Smooth muscle cell (in vitro differentiated cells): ENCODE results near the gene SLFNL1. TPM values are rescaled to one million over a fixed set of nuclear protein-coding genes. Genes with fewer than 3 reads are reported as not detected.

ENCODE experiments used
- DNase-seq: peaks from one replicate; lab custom pipeline; 2025; ENCODE audit not compliant: unreplicated experiment; lab: John Stamatoyannopoulos, UW
- H2AFZ ChIP-seq: fragments of 200-600 bp; sonication (generic); 2 replicates; pipeline ENCODE4 v1.6.0; 2016; ENCODE audit warnings: antibody characterized with exemption, low read depth, mild to moderate bottlenecking
- H3F3A ChIP-seq: fragments of 200-600 bp; sonication (generic); 2 replicates; pipeline ENCODE4 v1.6.0; 2017; ENCODE audit warnings: antibody characterized with exemption, low read depth
- H3K27ac ChIP-seq: fragments of 200-600 bp; sonication (generic); 2 replicates; pipeline ENCODE4 v1.5.1; 2016; ENCODE audit warnings: low read depth, mild to moderate bottlenecking
- H3K27me3 ChIP-seq: fragments of 200-600 bp; sonication (generic); 2 replicates; pipeline ENCODE4 v1.6.1; 2016; ENCODE audit warnings: low read depth, mild to moderate bottlenecking
- H3K36me3 ChIP-seq: fragments of 200-600 bp; sonication (generic); 2 replicates; pipeline ENCODE4 v1.5.1; 2016; ENCODE audit warnings: low read depth
- H3K4me1 ChIP-seq: fragments of 200-600 bp; sonication (generic); 2 replicates; pipeline ENCODE4 v1.5.1; 2016; ENCODE audit warnings: low read depth
- H3K4me2 ChIP-seq: fragments of 200-600 bp; sonication (generic); 2 replicates; pipeline ENCODE4 v1.6.0; 2016; ENCODE audit warnings: mild to moderate bottlenecking
- H3K4me3 ChIP-seq: fragments of 200-600 bp; sonication (generic); 2 replicates; pipeline ENCODE4 v1.5.1; 2016; ENCODE audit warnings: mild to moderate bottlenecking
- H3K79me2 ChIP-seq: fragments of 200-600 bp; sonication (generic); 2 replicates; pipeline ENCODE4 v1.6.0; 2016; ENCODE audit warnings: low read depth, mild to moderate bottlenecking
- H3K9ac ChIP-seq: fragments of 200-600 bp; sonication (generic); 2 replicates; pipeline ENCODE4 v1.6.0; 2016; ENCODE audit warnings: low read depth
- H3K9me3 ChIP-seq: fragments of 200-600 bp; sonication (generic); replicated peaks from 2 replicates; pipeline ENCODE4 v1.5.1; 2016; ENCODE audit warnings: low read depth
- H4K20me1 ChIP-seq: fragments of 200-600 bp; sonication (generic); 2 replicates; pipeline ENCODE4 v1.6.0; 2016; ENCODE audit warnings: low read depth
- CTCF ChIP-seq: fragments of 200-600 bp; sonication (generic); IDR thresholded peaks from 2 replicates; pipeline ENCODE4 v1.5.1; 2017; ENCODE audit warnings: borderline replicate concordance, mild to moderate bottlenecking, antibody characterized with exemption; ENCODE audit not compliant: insufficient read depth, poor library complexity, severe bottlenecking
- WGBS: methylation state at CpG from one replicate; pipeline ENCODE4 v1.1.7; 2016; ENCODE audit warnings: low lambda C conversion rate; 5-methylcytosine and 5-hydroxymethylcytosine counted together
- polyA plus RNA-seq: library from polyadenylated mRNA; unstranded; fragments of >200 nt; fragmentation: Nextera tagmentation; extraction: Ambion mirVana; gene quantifications from 2 replicates; pipeline ENCODE4 v1.2.1, GENCODE V29; 2016
- total RNA-seq: library from RNA; depleted of rRNA; stranded (reverse); fragments of >200 nt; gene quantifications from 2 replicates; pipeline ENCODE4 v1.2.3, GENCODE V29; 2014

SLFNL1 gene
- total and polyA plus RNA-seq, 2 experiments from 2014 or later = 0.22 to 0.58 TPM

GRCh38 chr1:41019353-41019745 is 2.2 kb downstream of the SLFNL1 start:
- Histone ChIP-seq H3K4me3 (no peak overlapping the region), H3K36me3 (no peaks in the 10 kb centered on the region), H3K4me2 (no peak overlapping the region), H3K27ac (no peak overlapping the region), H2AFZ (no peak overlapping the region), H3F3A (peaks cover 4% of the 10 kb centered on the region), H4K20me1 (no peaks in the 10 kb centered on the region), H3K9ac (no peak overlapping the region), H3K4me1 (no peaks in the 10 kb centered on the region), H3K9me3 (no peaks in the 10 kb centered on the region), H3K27me3 (no peaks in the 10 kb centered on the region), H3K79me2 (no peaks in the 10 kb centered on the region)
- no peak for DNase-seq
- no peak for TF ChIP-seq CTCF
- 95% methylated on average over 2 of the region's 2 CpGs for WGBS

- no peaks in the 10 kb centered on the region for H3K4me1 ChIP-seq
- H4K20me1 ChIP-seq = no peaks in the 10 kb centered on the region
- no peak for TF ChIP-seq CTCF
- no peak for DNase-seq
- H3K4me3 ChIP-seq = no peak overlapping the region
- H3K27me3 ChIP-seq = no peaks in the 10 kb centered on the region
- H2AFZ ChIP-seq = no peak overlapping the region
- WGBS = 98% methylated on average over 8 of the region's 8 CpGs
- H3K27ac ChIP-seq = no peak overlapping the region
- H3F3A ChIP-seq = peaks cover 4% of the 10 kb centered on the region
- H3K9me3 ChIP-seq = no peaks in the 10 kb centered on the region
- no peaks in the 10 kb centered on the region for H3K79me2 ChIP-seq
- H3K36me3 ChIP-seq = no peaks in the 10 kb centered on the region
- H3K9ac ChIP-seq = no peak overlapping the region
- H3K4me2 ChIP-seq = no peak overlapping the region
Measured at GRCh38 chr1:41018018-41018410, 3.5 kb downstream of the SLFNL1 start.

- no peak overlapping the region for H3K4me2 ChIP-seq
- no peak for DNase-seq
- H3K4me1 ChIP-seq = no peaks in the 10 kb centered on the region
- no peak overlapping the region for H3K9ac ChIP-seq
- no peak for TF ChIP-seq CTCF
- H4K20me1 ChIP-seq = no peaks in the 10 kb centered on the region
- no peaks in the 10 kb centered on the region for H3K9me3 ChIP-seq
- H2AFZ ChIP-seq = no peak overlapping the region
- no peaks in the 10 kb centered on the region for H3F3A ChIP-seq
- H3K27me3 ChIP-seq = no peaks in the 10 kb centered on the region
- no peaks in the 10 kb centered on the region for H3K36me3 ChIP-seq
- 97% methylated on average over 44 of the region's 44 CpGs for WGBS
- no peaks in the 10 kb centered on the region for H3K79me2 ChIP-seq
- H3K27ac ChIP-seq = no peak overlapping the region
- no peak overlapping the region for H3K4me3 ChIP-seq
Measured at GRCh38 chr1:41017141-41018017, 4.1 kb downstream of the SLFNL1 start.

- Histone ChIP-seq H3K4me1 (no peaks in the 10 kb centered on the region), H3K27me3 (no peaks in the 10 kb centered on the region), H3K4me3 (no peak overlapping the region), H3K27ac (no peak overlapping the region), H2AFZ (no peak overlapping the region), H3F3A (no peaks in the 10 kb centered on the region), H3K9ac (no peak overlapping the region), H3K79me2 (no peaks in the 10 kb centered on the region), H3K4me2 (no peak overlapping the region), H4K20me1 (peaks cover 7% of the 10 kb centered on the region), H3K36me3 (no peaks in the 10 kb centered on the region), H3K9me3 (no peaks in the 10 kb centered on the region)
- no peak for TF ChIP-seq CTCF
- DNase-seq = no peak
- 97% methylated on average over 13 of the region's 13 CpGs for WGBS
Measured at GRCh38 chr1:41015897-41016470, 5.5 kb downstream of the SLFNL1 start.
